GM19099 (cell line): Measurements from ENCODE around the gene PCDHB2.

Experiments used
- POLR2A ChIP-seq: IDR thresholded peaks from 3 replicates; pipeline ENCODE4 v1.6.1; 2011; ENCODE audit warnings: low read depth; ENCODE audit not compliant: insufficient read length; ENCODE audit errors: extremely low read depth

Gene PCDHB2

GRCh38 chr5:141094481-141095262 is at the start of gene PCDHB2:
Gene PCDHB2, plus strand, starts transcription at chr5:141094615. Its CDS starts 176 bp downstream, at chr5:141094791.
- TF ChIP-seq POLR2A = no peak

GRCh38 chr5:141050622-141051520 is 43.5 kb upstream of the PCDHB2 start, which contains the start of gene PCDHB1:
Gene PCDHB1, plus strand, starts transcription at chr5:141051374. Its CDS starts 97 bp downstream, at chr5:141051471.
- TF ChIP-seq POLR2A = no peak

- TF ChIP-seq POLR2A = no peak
Measured at GRCh38 chr5:141051521-141051866, 42.9 kb upstream of the PCDHB2 start.

- TF ChIP-seq POLR2A = no peak
Measured at GRCh38 chr5:141077826-141078225, 16.6 kb upstream of the PCDHB2 start.

- TF ChIP-seq POLR2A = no peak
Measured at GRCh38 chr5:141082228-141082627, 12.2 kb upstream of the PCDHB2 start.

GRCh38 chr5:141084487-141084989 is 9.9 kb upstream of the PCDHB2 start:
- no peak for TF ChIP-seq POLR2A

- no peak for TF ChIP-seq POLR2A
Measured at GRCh38 chr5:141095263-141095641, 837 bp downstream of the PCDHB2 start.

- TF ChIP-seq POLR2A = no peak
Measured at GRCh38 chr5:141100243-141100805, 5.9 kb downstream of the PCDHB2 start, which contains the start of gene PCDHB3. Gene PCDHB3, plus strand, starts transcription at chr5:141100473. Its CDS starts 177 bp downstream, at chr5:141100650.

- TF ChIP-seq POLR2A = no peak
Measured at GRCh38 chr5:141101059-141101458, 6.6 kb downstream of the PCDHB2 start.

- TF ChIP-seq POLR2A = no peak
Measured at GRCh38 chr5:141105350-141105749, 10.9 kb downstream of the PCDHB2 start.

- no peak for TF ChIP-seq POLR2A
Measured at GRCh38 chr5:141119250-141119649, 24.8 kb downstream of the PCDHB2 start.

- no peak for TF ChIP-seq POLR2A
Measured at GRCh38 chr5:141121563-141121962, 27.1 kb downstream of the PCDHB2 start, which contains the start of gene PCDHB4. Gene PCDHB4, plus strand, starts transcription at chr5:141121818. Its CDS starts 181 bp downstream, at chr5:141121999.

GRCh38 chr5:141121985-141122384 is 27.6 kb downstream of the PCDHB2 start:
- no peak for TF ChIP-seq POLR2A

- no peak for TF ChIP-seq POLR2A
Measured at GRCh38 chr5:141127305-141127704, 32.9 kb downstream of the PCDHB2 start.

GRCh38 chr5:141135030-141135717 is 40.8 kb downstream of the PCDHB2 start, which contains the start of gene PCDHB5:
Gene PCDHB5, plus strand, starts transcription at chr5:141135206. Its CDS starts 229 bp downstream, at chr5:141135435.
- no peak for TF ChIP-seq POLR2A

- no peak for TF ChIP-seq POLR2A
Measured at GRCh38 chr5:141135718-141136266, 41.4 kb downstream of the PCDHB2 start.
